HEK293 (cell line): ENCODE data around the gene ZNF280D.

Source experiments
- CTCF ChIA-PET: fragments of 350-600 bp; formaldehyde crosslinking; extraction: SDS; loops from one replicate; lab custom pipeline; 2021; ENCODE audit warnings: antibody characterized with exemption; lab: Yijun Ruan, JAX
- POLR2A ChIA-PET: fragments of 300-600 bp; formaldehyde crosslinking; extraction: SDS; loops from one replicate; lab custom pipeline; 2020; ENCODE audit warnings: antibody characterized with exemption, inconsistent platforms; lab: Yijun Ruan, JAX
- H3K27ac ChIP-seq: fragments of 200-500 bp; sonication (Bioruptor generic); 2 replicates; pipeline ENCODE4 v1.5.1; 2014; ENCODE audit warnings: low read depth, low read length, control low read depth, inconsistent platforms; ENCODE audit errors: extremely low read depth
- H3K36me3 ChIP-seq, 2 experiments: fragments of 200-500 bp in 1 of 2; sonication (Bioruptor generic) in 1 of 2; 1 replicate in 1 of 2; 2 replicates in 1 of 2; pipeline ENCODE4 v1.5.1; 2014 to 2017; ENCODE audit warnings: inconsistent platforms in 2 of 2, low read length in 2 of 2; ENCODE audit not compliant: control insufficient read depth in 2 of 2, insufficient read depth in 1 of 2
- H3K4me1 ChIP-seq: fragments of 200-500 bp; sonication (Bioruptor generic); 2 replicates; pipeline ENCODE4 v1.5.1; 2014; ENCODE audit warnings: mild to moderate bottlenecking, low read length, inconsistent platforms; ENCODE audit not compliant: control insufficient read depth, insufficient read depth
- H3K4me3 ChIP-seq: 2 replicates; pipeline ENCODE4 v1.5.1; 2011; ENCODE audit warnings: low read depth, mild to moderate bottlenecking, control low read depth, low read length, moderate library complexity
- H3K9me3 ChIP-seq: fragments of 200-500 bp; sonication (Bioruptor generic); 2 replicates; pipeline ENCODE4 v1.5.1; 2014; ENCODE audit warnings: low read depth, low read length, inconsistent platforms; ENCODE audit not compliant: control insufficient read depth, insufficient read depth
- BCL11A ChIP-seq: fragments of 450-650 bp; formaldehyde crosslinking; IDR thresholded peaks from 2 replicates; pipeline ENCODE4 v1.5.1; 2016; ENCODE audit warnings: low read depth, missing biosample characterization, missing genetic modification characterization
- PATZ1 ChIP-seq: fragments of 450-650 bp; formaldehyde crosslinking; IDR thresholded peaks from 2 replicates; pipeline ENCODE4 v1.5.1; 2016; ENCODE audit warnings: missing biosample characterization, missing genetic modification characterization
- RBAK ChIP-seq: fragments of 450-650 bp; formaldehyde crosslinking; IDR thresholded peaks from 2 replicates; pipeline ENCODE4 v1.5.1; 2016; ENCODE audit warnings: missing biosample characterization, missing genetic modification characterization
- TSHZ1 ChIP-seq: fragments of 450-650 bp; formaldehyde crosslinking; IDR thresholded peaks from 2 replicates; pipeline ENCODE4 v1.5.1; 2016; ENCODE audit warnings: missing biosample characterization, missing genetic modification characterization, borderline replicate concordance
- YY2 ChIP-seq: fragments of 450-650 bp; formaldehyde crosslinking; IDR thresholded peaks from 2 replicates; pipeline ENCODE4 v1.5.1; 2016; ENCODE audit warnings: missing biosample characterization, missing genetic modification characterization
- ZBTB1 ChIP-seq: fragments of 450-650 bp; formaldehyde crosslinking; IDR thresholded peaks from 2 replicates; pipeline ENCODE4 v1.5.1; 2016; ENCODE audit warnings: missing biosample characterization, missing genetic modification characterization
- ZFHX2 ChIP-seq: fragments of 450-650 bp; formaldehyde crosslinking; conservative IDR thresholded peaks from 2 replicates; pipeline ENCODE4 v1.5.1; 2016; ENCODE audit warnings: missing biosample characterization, missing genetic modification characterization
- ZNF155 ChIP-seq: fragments of 450-650 bp; formaldehyde crosslinking; IDR thresholded peaks from 2 replicates; pipeline ENCODE4 v1.5.1; 2016; ENCODE audit warnings: missing biosample characterization, missing genetic modification characterization
- ZNF274 ChIP-seq, 2 experiments: fragments of 200-500 bp in 1 of 2; fragments of 450-650 bp in 1 of 2; sonication (Bioruptor generic) in 1 of 2; formaldehyde crosslinking in 1 of 2; IDR thresholded peaks; 2 replicates each; pipeline versions ENCODE4 v1.5.1 to v1.6.1; 2014 to 2016; ENCODE audit warnings: borderline replicate concordance in 1 of 2, inconsistent platforms in 1 of 2, low read length in 1 of 2, missing biosample characterization in 1 of 2, missing genetic modification characterization in 1 of 2
- ZNF335 ChIP-seq: fragments of 450-650 bp; formaldehyde crosslinking; conservative IDR thresholded peaks from 2 replicates; pipeline ENCODE4 v1.5.1; 2016; ENCODE audit warnings: missing biosample characterization, missing genetic modification characterization
- ZNF394 ChIP-seq: fragments of 450-650 bp; formaldehyde crosslinking; IDR thresholded peaks from 2 replicates; pipeline ENCODE4 v1.5.1; 2016; ENCODE audit warnings: missing biosample characterization, missing genetic modification characterization, mild to moderate bottlenecking, moderate library complexity, borderline replicate concordance
- ZNF544 ChIP-seq: fragments of 450-650 bp; formaldehyde crosslinking; IDR thresholded peaks from 2 replicates; pipeline ENCODE4 v1.5.0; 2017; ENCODE audit warnings: missing biosample characterization, missing genetic modification characterization
- ZNF558 ChIP-seq: fragments of 450-650 bp; formaldehyde crosslinking; IDR thresholded peaks from 2 replicates; pipeline ENCODE4 v1.5.1; 2016; ENCODE audit warnings: missing biosample characterization, missing genetic modification characterization
- ZNF701 ChIP-seq: fragments of 450-650 bp; formaldehyde crosslinking; IDR thresholded peaks from 2 replicates; pipeline ENCODE4 v1.5.1; 2016; ENCODE audit warnings: missing biosample characterization, missing genetic modification characterization
- ZNF704 ChIP-seq: fragments of 450-650 bp; formaldehyde crosslinking; IDR thresholded peaks from 2 replicates; pipeline ENCODE4 v1.5.1; 2016; ENCODE audit warnings: missing biosample characterization, missing genetic modification characterization
- ZNF76 ChIP-seq: fragments of 450-650 bp; formaldehyde crosslinking; IDR thresholded peaks from 2 replicates; pipeline ENCODE4; 2016; ENCODE audit warnings: low read depth, missing biosample characterization, missing genetic modification characterization, borderline replicate concordance
- ZNF768 ChIP-seq: fragments of 450-650 bp; formaldehyde crosslinking; IDR thresholded peaks from 2 replicates; pipeline ENCODE4 v1.5.1; 2018; ENCODE audit warnings: missing biosample characterization, mild to moderate bottlenecking, missing genetic modification characterization
- ZSCAN5A ChIP-seq: fragments of 450-650 bp; formaldehyde crosslinking; IDR thresholded peaks from 2 replicates; pipeline ENCODE4 v1.5.1; 2016; ENCODE audit warnings: missing biosample characterization, missing genetic modification characterization
- TF ChIP-seq, protein P1 (sequence below): fragments of 450-650 bp; formaldehyde crosslinking; IDR thresholded peaks from 2 replicates; pipeline ENCODE4 v1.5.1; 2017; ENCODE audit warnings: missing biosample characterization, missing genetic modification characterization
- TF ChIP-seq, protein P2 (sequence below): fragments of 450-650 bp; formaldehyde crosslinking; IDR thresholded peaks from 2 replicates; pipeline ENCODE4 v1.5.1; 2017; ENCODE audit warnings: missing biosample characterization, missing genetic modification characterization

The ZNF280D gene

GRCh38 chr15:56744701-56745683 is 11.7 kb upstream of the ZNF280D start:
- no peaks in the 10 kb centered on the region for H3K4me1 ChIP-seq
- no peaks in the 10 kb centered on the region for H3K36me3 ChIP-seq
- ChIA-PET CTCF (interaction anchor here (0.9 to 1.4 kb wide), 2 partner anchors 124 to 378 kb away, joined by 3 to 5 read pairs; no protein-coding TSS in a partner anchor), POLR2A (interaction anchor here (0.8 kb wide), 1 partner anchor 12 kb away, joined by 3 read pairs; the partner anchor contains the start of gene ZNF280D)
- no peak for TF ChIP-seq ZFHX2 (tag by site-specific recombination)
- TF ChIP-seq ZNF701 (tag by site-specific recombination), result no peak
- TF ChIP-seq, protein P1, sequence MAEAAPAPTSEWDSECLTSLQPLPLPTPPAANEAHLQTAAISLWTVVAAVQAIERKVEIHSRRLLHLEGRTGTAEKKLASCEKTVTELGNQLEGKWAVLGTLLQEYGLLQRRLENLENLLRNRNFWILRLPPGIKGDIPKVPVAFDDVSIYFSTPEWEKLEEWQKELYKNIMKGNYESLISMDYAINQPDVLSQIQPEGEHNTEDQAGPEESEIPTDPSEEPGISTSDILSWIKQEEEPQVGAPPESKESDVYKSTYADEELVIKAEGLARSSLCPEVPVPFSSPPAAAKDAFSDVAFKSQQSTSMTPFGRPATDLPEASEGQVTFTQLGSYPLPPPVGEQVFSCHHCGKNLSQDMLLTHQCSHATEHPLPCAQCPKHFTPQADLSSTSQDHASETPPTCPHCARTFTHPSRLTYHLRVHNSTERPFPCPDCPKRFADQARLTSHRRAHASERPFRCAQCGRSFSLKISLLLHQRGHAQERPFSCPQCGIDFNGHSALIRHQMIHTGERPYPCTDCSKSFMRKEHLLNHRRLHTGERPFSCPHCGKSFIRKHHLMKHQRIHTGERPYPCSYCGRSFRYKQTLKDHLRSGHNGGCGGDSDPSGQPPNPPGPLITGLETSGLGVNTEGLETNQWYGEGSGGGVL (tag by site-specific recombination), result no peak
- no peak for TF ChIP-seq ZNF768 (tag by site-specific recombination)
- TF ChIP-seq ZNF155, result no peak
- TF ChIP-seq ZSCAN5A (tag by site-specific recombination), result no peak
- no peak for TF ChIP-seq ZNF335
- TF ChIP-seq, protein P2, sequence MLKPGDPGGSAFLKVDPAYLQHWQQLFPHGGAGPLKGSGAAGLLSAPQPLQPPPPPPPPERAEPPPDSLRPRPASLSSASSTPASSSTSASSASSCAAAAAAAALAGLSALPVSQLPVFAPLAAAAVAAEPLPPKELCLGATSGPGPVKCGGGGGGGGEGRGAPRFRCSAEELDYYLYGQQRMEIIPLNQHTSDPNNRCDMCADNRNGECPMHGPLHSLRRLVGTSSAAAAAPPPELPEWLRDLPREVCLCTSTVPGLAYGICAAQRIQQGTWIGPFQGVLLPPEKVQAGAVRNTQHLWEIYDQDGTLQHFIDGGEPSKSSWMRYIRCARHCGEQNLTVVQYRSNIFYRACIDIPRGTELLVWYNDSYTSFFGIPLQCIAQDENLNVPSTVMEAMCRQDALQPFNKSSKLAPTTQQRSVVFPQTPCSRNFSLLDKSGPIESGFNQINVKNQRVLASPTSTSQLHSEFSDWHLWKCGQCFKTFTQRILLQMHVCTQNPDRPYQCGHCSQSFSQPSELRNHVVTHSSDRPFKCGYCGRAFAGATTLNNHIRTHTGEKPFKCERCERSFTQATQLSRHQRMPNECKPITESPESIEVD (tag by site-specific recombination), result no peak
- no peak for TF ChIP-seq RBAK (tag by site-specific recombination)
- TF ChIP-seq BCL11A (tag by site-specific recombination), result no peak
- TF ChIP-seq ZNF544 (tag by site-specific recombination), result no peak
- no peak for TF ChIP-seq ZBTB1
- H3K4me3 ChIP-seq, result no peak overlapping the region
- H3K27ac ChIP-seq, result no peak overlapping the region
- no peaks in the 10 kb centered on the region for H3K9me3 ChIP-seq

DNA sequence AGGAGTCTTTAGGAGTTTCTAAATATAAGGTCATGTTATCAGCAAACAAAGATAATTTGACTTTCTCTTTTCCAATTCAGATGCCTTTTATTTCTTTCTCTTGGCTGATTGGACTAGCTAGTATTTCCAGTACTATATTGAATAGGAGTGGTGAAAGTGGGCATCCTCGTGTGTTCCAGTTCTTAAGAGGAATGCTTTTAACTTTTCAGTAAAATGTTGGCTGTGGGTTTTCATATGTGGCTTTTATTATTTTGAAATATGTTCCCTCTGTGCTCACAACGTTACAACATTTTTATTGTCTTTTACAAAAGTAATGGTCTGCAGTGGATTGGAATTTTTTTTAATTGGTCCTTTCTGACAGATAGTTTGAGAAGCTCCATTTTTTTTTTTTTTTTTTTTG is 8.2 kb upstream of the ZNF280D start:
- H3K4me1 ChIP-seq, result peaks cover 5% of the 10 kb centered on the region
- ChIA-PET POLR2A (no interaction called here), CTCF (no interaction called here)
- H3K36me3 ChIP-seq, result no peaks in the 10 kb centered on the region
- H3K27ac ChIP-seq, result no peak overlapping the region
- H3K4me3 ChIP-seq, result no peak overlapping the region
- H3K9me3 ChIP-seq, result no peaks in the 10 kb centered on the region
- TF ChIP-seq PATZ1 (tag by site-specific recombination), result no peak
- TF ChIP-seq ZNF274 (IDR thresholded peaks at IDR 0.05; ENCODE audit: low read length), result no peak
- no peak for TF ChIP-seq ZNF274 (tag by site-specific recombination; IDR thresholded peaks at IDR 0.05; ENCODE audit: borderline replicate concordance)
- TF ChIP-seq YY2 (tag by site-specific recombination), result no peak
- no peak for TF ChIP-seq ZNF701 (tag by site-specific recombination)
- no peak for TF ChIP-seq ZNF704 (tag by site-specific recombination)
- TF ChIP-seq ZNF76, result no peak
- TF ChIP-seq ZNF558 (tag by site-specific recombination), result no peak
- no peak for TF ChIP-seq TSHZ1 (tag by site-specific recombination)
- no peak for TF ChIP-seq ZNF155
- no peak for TF ChIP-seq ZNF394 (tag by site-specific recombination)
